Activated CD8-positive, alpha-beta memory T cell treated with anti-CD3 and anti-CD28 coated beads, Interleukin-2, amount 50 U/mL, for 1 hour (primary cell): ENCODE measurements around the gene MDM2.

Experiments
- DNase-seq: peaks from one replicate; pipeline ENCODE4 v3.0.0-alpha.2; 2020; ENCODE audit errors: extremely low read depth

The MDM2 gene

GRCh38 chr12:68877583-68877982 is 69.6 kb downstream of the MDM2 start:
- DNase-seq: no peak

- no peak for DNase-seq
Observed at GRCh38 chr12:68878283-68878682, 70.3 kb downstream of the MDM2 start.

DNA sequence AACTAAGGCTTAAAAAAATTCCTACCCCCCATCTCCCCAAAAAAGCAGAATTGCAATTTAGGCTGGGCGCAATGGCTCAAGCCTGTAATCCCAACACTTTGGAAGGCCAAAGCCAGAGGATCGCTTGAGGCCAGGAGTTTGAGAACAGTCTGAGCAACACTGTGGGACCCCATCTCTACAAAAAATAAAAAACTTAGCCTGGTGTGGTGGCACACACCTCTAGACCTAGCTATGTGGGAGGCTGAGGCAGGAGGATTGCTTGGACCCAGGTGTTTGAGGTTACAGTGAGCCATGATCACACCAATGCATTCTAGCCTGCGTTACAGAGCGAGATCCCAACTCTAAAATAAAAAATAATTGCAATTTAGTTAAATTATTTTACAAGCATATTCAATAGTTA is 70.9 kb downstream of the MDM2 start:
- DNase-seq: no peak

GRCh38 chr12:68880660-68881325 is 72.8 kb downstream of the MDM2 start:
- DNase-seq: no peak

- DNase-seq: no peak
Observed at GRCh38 chr12:68882251-68882964, 74.4 kb downstream of the MDM2 start.

DNA sequence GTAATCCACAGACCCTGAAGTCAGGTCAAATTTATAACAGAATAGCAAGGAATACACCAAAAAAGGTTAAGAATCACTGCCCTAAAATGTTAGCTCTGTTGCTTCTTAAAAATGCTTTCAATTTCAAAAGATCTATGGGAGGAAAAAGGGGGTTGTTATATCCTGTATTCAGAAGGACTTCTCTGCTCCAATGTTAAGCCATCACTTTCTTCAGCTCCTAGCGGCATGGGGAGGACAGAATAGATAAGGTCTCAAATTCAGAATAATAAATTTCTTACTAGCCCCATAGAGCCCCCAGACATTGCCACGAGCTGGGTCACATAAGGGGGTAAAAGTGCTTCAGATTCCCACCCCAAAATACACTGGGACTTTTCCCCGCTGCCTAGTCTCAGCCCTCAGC is 75.2 kb downstream of the MDM2 start:
- no peak for DNase-seq

DNA sequence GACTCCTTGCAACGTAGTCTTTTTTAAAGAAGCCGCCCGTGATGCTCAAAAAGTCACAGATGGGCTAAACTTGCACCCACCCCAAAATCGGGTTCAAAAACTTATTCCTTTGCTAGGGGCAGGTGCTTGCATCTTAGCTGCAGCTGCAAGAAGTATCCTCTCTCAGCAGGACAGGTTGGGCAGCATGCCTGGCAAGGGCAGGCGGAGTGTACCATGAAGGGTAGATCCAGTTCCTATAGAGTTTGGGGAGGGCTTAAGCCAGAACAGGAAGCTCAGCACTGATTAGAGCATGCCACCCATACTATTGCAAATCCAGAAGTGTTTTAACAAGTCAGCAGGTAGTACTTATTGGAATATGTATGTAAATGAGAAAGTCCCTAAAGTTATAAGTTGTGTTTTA is 76.3 kb downstream of the MDM2 start:
- no peak for DNase-seq

DNA sequence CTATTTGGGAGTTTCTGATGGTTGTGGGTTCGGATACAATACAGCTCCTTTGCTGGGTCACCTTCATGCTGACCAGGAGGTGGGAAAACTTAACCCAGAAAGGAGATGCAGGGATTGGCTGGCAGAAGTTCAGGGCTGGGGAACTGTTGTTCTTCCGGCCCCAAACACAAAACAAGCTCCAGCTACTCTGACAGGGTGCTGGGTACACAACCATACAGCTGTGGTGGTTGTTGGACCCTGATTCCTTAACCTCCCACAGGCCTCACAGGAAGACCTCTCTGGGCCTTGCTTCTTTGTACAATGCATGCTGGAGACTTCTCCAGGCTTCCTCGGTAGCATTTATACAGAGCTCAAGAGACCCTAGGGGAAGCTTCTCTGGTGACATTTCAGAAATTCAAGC is 77.4 kb downstream of the MDM2 start:
- no peak for DNase-seq

DNA sequence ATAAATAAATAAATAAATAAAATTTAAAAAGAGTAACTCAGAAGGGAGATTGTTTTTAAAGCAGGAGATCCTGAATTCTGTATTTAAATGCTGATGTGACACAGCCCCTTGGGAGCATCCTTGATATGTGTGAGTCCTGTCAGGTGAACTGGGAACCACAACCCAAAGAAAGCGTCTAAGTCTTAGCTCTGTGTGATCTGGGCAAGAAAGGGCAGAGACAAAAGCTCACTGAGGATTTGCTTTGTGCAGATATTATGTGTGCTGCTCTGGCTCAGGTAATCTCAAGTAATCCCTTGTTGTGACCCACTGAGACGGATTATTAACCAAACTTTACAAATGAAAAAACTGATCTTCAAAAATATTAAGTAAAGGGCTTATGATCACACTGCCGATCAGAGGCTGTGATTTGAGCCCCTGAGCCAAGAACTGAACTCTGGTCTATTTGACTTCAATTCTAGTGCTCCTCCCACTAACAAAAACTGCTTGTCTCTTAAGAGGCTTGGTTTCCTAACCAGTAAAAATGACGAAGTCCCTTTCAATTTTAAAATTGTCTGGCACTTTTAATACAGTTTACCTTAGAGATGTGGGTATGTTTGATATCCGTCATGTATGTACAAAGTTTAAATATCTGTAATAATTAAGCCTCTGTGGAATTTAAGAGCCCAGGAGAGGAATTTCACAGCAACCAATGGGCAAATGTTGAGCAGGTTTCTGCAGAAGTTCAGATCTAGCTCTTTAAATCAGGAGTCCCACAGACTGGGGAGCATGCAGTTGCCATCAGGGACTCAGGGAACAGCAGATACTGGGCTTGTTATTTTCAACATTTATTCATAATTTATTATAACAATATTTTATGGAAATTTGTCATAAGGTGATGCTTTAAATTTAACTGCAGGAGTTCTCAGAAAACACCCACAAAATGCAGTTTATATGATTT is 78.9 kb downstream of the MDM2 start:
- DNase-seq: no peak

GRCh38 chr12:68887641-68888040 is 79.7 kb downstream of the MDM2 start:
- no peak for DNase-seq

- DNase-seq: no peak
Observed at GRCh38 chr12:68888243-68888642, 80.3 kb downstream of the MDM2 start.

GRCh38 chr12:68890701-68891113 is 82.7 kb downstream of the MDM2 start:
- DNase-seq: no peak

DNA sequence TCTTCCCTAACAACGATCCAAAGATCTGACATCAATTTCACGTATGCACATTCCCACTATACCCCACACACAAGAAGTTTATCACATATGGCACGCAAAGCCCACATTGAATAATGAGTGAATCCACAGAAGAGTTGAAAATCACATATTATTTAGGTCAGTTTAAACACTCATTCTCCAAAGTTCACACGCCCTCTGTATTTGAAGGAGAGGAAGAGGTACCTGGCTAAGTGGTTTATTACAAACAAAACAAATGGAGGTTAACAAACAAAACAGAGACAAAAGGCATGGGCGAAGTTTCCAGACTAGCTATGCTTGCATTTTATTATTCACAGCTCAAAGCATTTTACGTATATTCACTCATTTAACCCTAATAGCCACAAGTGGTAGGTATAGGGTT is 83.2 kb downstream of the MDM2 start:
- DNase-seq: no peak

- no peak for DNase-seq
Observed at GRCh38 chr12:68893201-68893600, 85.2 kb downstream of the MDM2 start.

DNA sequence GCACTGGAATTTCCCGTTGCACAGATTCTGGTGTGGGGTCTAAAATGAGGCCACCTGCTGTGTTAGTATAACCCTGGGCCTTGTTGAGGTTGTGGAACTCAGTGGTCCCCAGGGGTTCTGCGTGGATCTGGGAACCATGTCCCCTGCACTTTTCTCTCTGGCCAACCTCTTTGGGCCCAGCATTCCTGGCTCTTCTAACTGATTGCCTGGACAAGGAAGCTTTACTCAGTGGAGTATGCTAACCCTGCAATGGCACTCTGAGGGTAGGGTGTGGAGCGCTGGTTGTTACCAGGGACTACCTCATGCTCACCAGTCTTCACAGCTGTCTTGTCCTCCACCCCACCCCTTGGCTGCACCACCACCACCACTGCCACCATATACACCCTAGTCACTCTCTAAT is 85.8 kb downstream of the MDM2 start:
- no peak for DNase-seq

- DNase-seq: no peak
Observed at GRCh38 chr12:68894276-68894855, 86.4 kb downstream of the MDM2 start.

GRCh38 chr12:68896881-68897540 is 89.0 kb downstream of the MDM2 start:
- DNase-seq: no peak

DNA sequence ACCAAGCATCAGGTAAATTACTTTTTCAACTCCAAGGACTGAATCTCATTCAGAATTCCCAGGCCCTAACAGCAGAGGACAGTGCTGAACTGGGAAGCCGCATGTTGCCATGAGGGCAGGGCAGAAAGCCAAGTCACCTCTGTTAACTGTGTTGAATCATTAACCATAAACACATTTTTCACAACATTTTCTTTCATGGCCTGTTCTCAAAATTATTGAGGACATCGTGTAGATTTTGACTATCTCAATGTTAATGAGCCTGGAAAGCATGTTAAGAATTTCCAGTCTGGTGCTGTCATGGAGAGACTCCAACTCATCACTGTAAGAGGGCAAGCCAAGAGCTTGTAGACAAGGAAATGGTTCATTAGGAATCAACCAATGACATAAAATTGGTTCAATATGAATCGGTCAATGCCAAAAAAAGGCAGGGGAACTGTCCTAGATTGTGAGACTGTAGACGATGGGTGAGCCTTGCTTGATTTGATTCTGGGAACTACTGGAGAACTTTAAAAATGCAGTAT is 91.3 kb downstream of the MDM2 start:
- no peak for DNase-seq

GRCh38 chr12:68900241-68900640 is 92.3 kb downstream of the MDM2 start:
- no peak for DNase-seq
